NCI-H128 (cell line): Measurements from ENCODE around the gene GPR142.

ENCODE experiments used
- DNase-seq: peaks from one replicate; lab custom pipeline; 2025; ENCODE audit not compliant: unreplicated experiment; lab: John Stamatoyannopoulos, UW

GPR142 gene

GRCh38 chr17:74368341-74369081 lies 1.2 kb downstream of the GPR142 start:
- DNase-seq: no peak

- DNase-seq: no peak
These were observed 1.9 kb downstream of the GPR142 start for GRCh38 chr17:74369221-74369620.

GRCh38 chr17:74369665-74370490 lies 2.6 kb downstream of the GPR142 start:
- DNase-seq: no peak

GRCh38 chr17:74371653-74372147 lies 4.4 kb downstream of the GPR142 start:
- DNase-seq: no peak

GRCh38 chr17:74372426-74372825 lies 5.1 kb downstream of the GPR142 start:
- DNase-seq: no peak

GRCh38 chr17:74373838-74374606 lies 6.7 kb downstream of the GPR142 start:
- DNase-seq: no peak

- DNase-seq: no peak
These were observed 7.6 kb downstream of the GPR142 start for GRCh38 chr17:74374858-74375257.

GRCh38 chr17:74379495-74380085 lies 12.3 kb downstream of the GPR142 start:
- peak; percentile 55 for DNase-seq

GRCh38 chr17:74380086-74380958 lies 13.0 kb downstream of the GPR142 start:
- no peak for DNase-seq

GRCh38 chr17:74380959-74381808 lies 13.9 kb downstream of the GPR142 start:
- no peak for DNase-seq

- no peak for DNase-seq
These were observed 15.8 kb downstream of the GPR142 start for GRCh38 chr17:74383141-74383540.

GRCh38 chr17:74385201-74385600 lies 17.9 kb downstream of the GPR142 start:
- no peak for DNase-seq

GRCh38 chr17:74386386-74386785 lies 19.1 kb downstream of the GPR142 start:
- no peak for DNase-seq

GRCh38 chr17:74387365-74388218 lies 20.3 kb downstream of the GPR142 start:
- no peak for DNase-seq

- no peak for DNase-seq
These were observed 21.9 kb downstream of the GPR142 start for GRCh38 chr17:74389084-74389753.

- DNase-seq: no peak
These were observed 22.8 kb downstream of the GPR142 start for GRCh38 chr17:74389937-74390679.
